ENCODE results near the gene FBN3. TPM values are rescaled to one million over a fixed set of nuclear protein-coding genes. Genes with fewer than 3 reads are reported as not detected.

Gene FBN3
- total and polyA plus RNA-seq, 11 donors = 0.32 TPM; not detected in 10

DNA sequence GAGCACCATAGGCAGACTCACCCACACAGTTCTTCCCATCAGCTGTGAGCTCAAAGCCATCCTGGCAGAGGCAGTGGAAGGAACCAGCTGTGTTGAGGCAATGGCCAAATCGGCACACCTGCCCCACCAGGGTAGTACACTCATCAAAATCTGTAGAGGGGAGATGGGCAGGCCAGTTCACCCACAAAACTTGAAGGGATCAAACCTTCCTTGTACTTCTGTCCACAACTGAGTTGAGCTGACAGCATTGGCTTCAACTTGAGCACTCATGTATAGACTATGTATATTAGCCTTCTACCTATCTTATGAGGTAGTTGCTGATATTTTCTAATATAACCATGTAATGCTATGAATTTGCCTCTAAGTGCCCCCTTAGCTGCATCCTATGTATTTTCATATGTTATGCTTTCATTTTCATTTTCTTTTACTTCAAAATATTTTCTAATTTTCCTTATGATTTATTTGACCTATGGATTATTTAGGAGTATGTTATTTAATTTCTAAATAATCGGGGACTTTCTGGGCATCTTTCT is 54.0 kb downstream of the FBN3 start:
- H3K4me3 ChIP-seq = no peak overlapping the region
- DNase-seq (no peak), ATAC-seq (no peak)
- no peak for TF ChIP-seq POLR2A (IDR thresholded peaks at IDR 0.05)
- TF ChIP-seq, protein P1, sequence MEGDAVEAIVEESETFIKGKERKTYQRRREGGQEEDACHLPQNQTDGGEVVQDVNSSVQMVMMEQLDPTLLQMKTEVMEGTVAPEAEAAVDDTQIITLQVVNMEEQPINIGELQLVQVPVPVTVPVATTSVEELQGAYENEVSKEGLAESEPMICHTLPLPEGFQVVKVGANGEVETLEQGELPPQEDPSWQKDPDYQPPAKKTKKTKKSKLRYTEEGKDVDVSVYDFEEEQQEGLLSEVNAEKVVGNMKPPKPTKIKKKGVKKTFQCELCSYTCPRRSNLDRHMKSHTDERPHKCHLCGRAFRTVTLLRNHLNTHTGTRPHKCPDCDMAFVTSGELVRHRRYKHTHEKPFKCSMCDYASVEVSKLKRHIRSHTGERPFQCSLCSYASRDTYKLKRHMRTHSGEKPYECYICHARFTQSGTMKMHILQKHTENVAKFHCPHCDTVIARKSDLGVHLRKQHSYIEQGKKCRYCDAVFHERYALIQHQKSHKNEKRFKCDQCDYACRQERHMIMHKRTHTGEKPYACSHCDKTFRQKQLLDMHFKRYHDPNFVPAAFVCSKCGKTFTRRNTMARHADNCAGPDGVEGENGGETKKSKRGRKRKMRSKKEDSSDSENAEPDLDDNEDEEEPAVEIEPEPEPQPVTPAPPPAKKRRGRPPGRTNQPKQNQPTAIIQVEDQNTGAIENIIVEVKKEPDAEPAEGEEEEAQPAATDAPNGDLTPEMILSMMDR (IDR thresholded peaks at IDR 0.05) = no peak
- H3K9me3 ChIP-seq = peaks cover 0 to 57% (median 31%) of the 10 kb centered on the region in 12 donors
- no peaks in the 10 kb centered on the region for H3K36me3 ChIP-seq
- peaks cover 0 to 5% (median 0%) of the 10 kb centered on the region in 9 donors for H3K27me3 ChIP-seq
- H3K27ac ChIP-seq = no peak overlapping the region
- H3K4me1 ChIP-seq = no peaks in the 10 kb centered on the region
- intact Hi-C loops (cut with DNase I) = no loop called here
- WGBS, 4 donors = 70 to 74% (median 71%) methylated on average over 2 of the region's 2 CpGs

DNA sequence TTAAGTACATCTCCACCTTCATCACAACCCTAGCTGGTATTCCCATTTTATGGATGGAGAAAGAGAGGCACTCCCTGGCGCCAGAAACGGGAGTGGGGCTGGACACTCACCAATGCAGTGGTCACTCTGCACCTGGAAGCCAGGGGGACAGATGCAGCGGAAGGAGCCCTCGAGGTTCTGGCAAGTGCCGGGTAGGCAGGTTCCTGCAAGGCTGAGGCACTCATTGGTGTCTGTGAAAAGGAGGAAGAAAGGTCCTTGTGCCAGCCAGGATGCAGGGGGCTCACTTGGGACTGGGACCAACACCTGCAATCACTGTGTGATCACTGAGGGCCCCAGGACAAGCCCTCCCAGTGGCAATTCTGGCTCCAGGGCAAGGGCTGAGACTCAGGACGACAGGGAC is 55.1 kb downstream of the FBN3 start:
- Histone ChIP-seq H3K4me3 (no peak overlapping the region), H3K27me3 (peaks cover 0 to 5% (median 0%) of the 10 kb centered on the region in 9 donors), H3K36me3 (no peaks in the 10 kb centered on the region), H3K9me3 (peaks cover 0 to 62% (median 31%) of the 10 kb centered on the region in 12 donors), H3K4me1 (no peaks in the 10 kb centered on the region), H3K27ac (no peak overlapping the region)
- no peak for ATAC-seq
- DNase-seq = no peak
- WGBS, 4 donors = 81 to 89% (median 84%) methylated on average over 4 to 6 of the region's 6 CpGs
- intact Hi-C loops (cut with DNase I) = no loop called here
- no peak for TF ChIP-seq POLR2A (IDR thresholded peaks at IDR 0.05)
- TF ChIP-seq, protein P1 (IDR thresholded peaks at IDR 0.05) = no peak

DNA sequence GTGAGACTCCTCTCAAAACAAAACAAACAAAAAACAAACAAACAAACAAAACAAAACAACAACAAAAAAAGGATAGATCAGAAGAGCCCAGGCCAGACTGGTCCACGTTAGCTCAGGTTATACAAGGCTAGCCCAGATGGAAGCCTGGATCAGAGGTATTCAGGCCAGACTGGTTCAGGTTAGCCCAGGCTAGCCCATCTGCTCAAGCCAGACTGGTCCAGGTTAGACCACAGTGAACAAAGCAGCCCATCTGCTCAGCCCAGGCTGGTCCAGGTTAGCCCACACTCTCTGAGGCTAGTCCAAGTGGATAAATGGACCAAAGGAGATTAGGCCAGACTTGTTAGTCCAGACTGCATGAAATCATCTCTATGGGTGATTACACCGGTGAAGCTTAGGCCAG is 55.7 kb downstream of the FBN3 start:
- Histone ChIP-seq H3K36me3 (no peaks in the 10 kb centered on the region), H3K27ac (no peak overlapping the region), H3K4me1 (no peaks in the 10 kb centered on the region), H3K4me3 (no peak overlapping the region), H3K9me3 (peaks cover 0 to 62% (median 31%) of the 10 kb centered on the region in 12 donors), H3K27me3 (peaks cover 0 to 5% (median 0%) of the 10 kb centered on the region in 9 donors)
- DNase-seq (no peak), ATAC-seq (no peak)
- intact Hi-C loops (cut with DNase I) = no loop called here
- TF ChIP-seq POLR2A (IDR thresholded peaks at IDR 0.05) = no peak
- TF ChIP-seq, protein P1 (IDR thresholded peaks at IDR 0.05) = no peak
- 94 to 100% (median 95%) methylated on average over 2 of the region's 2 CpGs for WGBS, 4 donors

DNA sequence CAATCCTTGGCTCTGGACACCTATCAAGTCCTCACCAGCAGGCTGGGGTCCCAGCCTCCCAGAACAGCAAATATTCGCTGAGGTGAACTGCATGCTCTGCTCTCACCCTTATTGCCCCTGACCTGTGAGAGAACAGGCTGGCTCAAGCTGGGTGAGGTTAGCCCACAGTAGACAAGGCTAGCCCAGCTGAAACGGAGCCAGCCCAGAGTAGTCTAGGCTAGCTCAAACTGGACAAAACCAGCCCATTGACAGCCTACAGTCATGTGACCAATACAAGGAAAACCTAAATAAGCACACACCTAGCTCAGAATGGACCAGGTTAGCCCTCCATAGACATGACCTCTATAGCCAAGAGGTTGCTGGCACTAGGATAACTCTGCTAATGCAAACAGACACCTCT is 58.4 kb downstream of the FBN3 start:
- Histone ChIP-seq H3K36me3 (no peaks in the 10 kb centered on the region), H3K4me1 (peaks cover 0 to 3% (median 0%) of the 10 kb centered on the region in 12 donors), H3K27me3 (peaks cover 0 to 13% (median 5%) of the 10 kb centered on the region in 9 donors), H3K27ac (no peak overlapping the region), H3K4me3 (no peak overlapping the region), H3K9me3 (peaks cover 0 to 41% (median 17%) of the 10 kb centered on the region in 12 donors)
- DNase-seq (no peak), ATAC-seq (no peak)
- intact Hi-C loops (cut with DNase I) = no loop called here
- WGBS, 4 donors = 93 to 94% (median 93%) methylated on average over 2 of the region's 2 CpGs
- TF ChIP-seq POLR2A (IDR thresholded peaks at IDR 0.05) = no peak
- TF ChIP-seq, protein P1 (IDR thresholded peaks at IDR 0.05) = no peak

All from heart left ventricle (tissue), 16 donors.